HepG2 (cell line): Measurements from ENCODE around the gene CCT4. TPM values are rescaled to one million over a fixed set of nuclear protein-coding genes. Genes with fewer than 3 reads are reported as not detected.
A peak's percentile ranks its signal among the peaks of the same experiment; 100 is the strongest.

Experiments used
- ATF1 ChIP-seq: IDR thresholded peaks from 2 replicates; pipeline ENCODE4 v1.6.1; 2016; ENCODE audit warnings: mild to moderate bottlenecking, control low read depth
- CCDC6 ChIP-seq: sonication (generic); formaldehyde crosslinking; IDR thresholded peaks from 2 replicates; pipeline ENCODE4 v1.8.1; 2022; ENCODE audit warnings: mild to moderate bottlenecking, missing genetic modification reagents, moderate library complexity
- CEBPG ChIP-seq: IDR thresholded peaks from 2 replicates; pipeline ENCODE4 v1.6.1; 2016
- CHD4 ChIP-seq: fragments of 200-600 bp; sonication (generic); IDR thresholded peaks from 2 replicates; pipeline ENCODE4 v1.7.0; 2017; ENCODE audit warnings: mild to moderate bottlenecking, low read length, borderline replicate concordance
- EED ChIP-seq: sonication (generic); formaldehyde crosslinking; IDR thresholded peaks from 2 replicates; pipeline ENCODE4 v1.5.0; 2020; ENCODE audit warnings: mild to moderate bottlenecking, missing genetic modification reagents
- FIP1L1 ChIP-seq: fragments of 200-400 bp; formaldehyde crosslinking; IDR thresholded peaks from 2 replicates; pipeline ENCODE4 v1.6.1; 2018; ENCODE audit warnings: low read depth, mild to moderate bottlenecking, low read length, moderate library complexity, borderline replicate concordance; ENCODE audit not compliant: insufficient read depth
- FOXC1 ChIP-seq: sonication (generic); formaldehyde crosslinking; IDR thresholded peaks from 2 replicates; pipeline ENCODE4 v1.8.0; 2022; ENCODE audit warnings: mild to moderate bottlenecking, missing genetic modification reagents, borderline replicate concordance
- GMEB1 ChIP-seq: sonication (generic); formaldehyde crosslinking; IDR thresholded peaks from 2 replicates; pipeline ENCODE4 v1.5.1; 2020; ENCODE audit warnings: missing genetic modification reagents, mild to moderate bottlenecking, borderline replicate concordance
- HMGXB4 ChIP-seq, 2 experiments: sonication (generic) in 1 of 2; formaldehyde crosslinking in 1 of 2; IDR thresholded peaks; 2 replicates each; pipeline versions ENCODE4 v1.4.0 to v1.6.1; 2018 to 2020; ENCODE audit warnings: missing genetic modification reagents in 2 of 2, borderline replicate concordance in 1 of 2, low read depth in 1 of 2, mild to moderate bottlenecking in 1 of 2, missing biosample characterization in 1 of 2
- KMT2B ChIP-seq: IDR thresholded peaks from 2 replicates; pipeline ENCODE4 v1.6.1; 2016; ENCODE audit warnings: missing genetic modification reagents, missing compliant biosample characterization
- MAFG ChIP-seq: sonication (generic); formaldehyde crosslinking; IDR thresholded peaks from 2 replicates; pipeline ENCODE4 v1.5.1; 2020; ENCODE audit warnings: mild to moderate bottlenecking, missing genetic modification reagents
- MYNN ChIP-seq: sonication (generic); formaldehyde crosslinking; IDR thresholded peaks from 2 replicates; pipeline ENCODE4 v1.4.0; 2020; ENCODE audit warnings: mild to moderate bottlenecking, low read depth, missing genetic modification reagents
- PHF5A ChIP-seq: IDR thresholded peaks from one replicate; pipeline ENCODE4 v1.6.1; 2018; ENCODE audit warnings: low read depth, missing genetic modification reagents; ENCODE audit not compliant: unreplicated experiment
- RAD21 ChIP-seq: fragments of 450-650 bp; formaldehyde crosslinking; IDR thresholded peaks from 2 replicates; pipeline ENCODE4 v1.5.0; 2020; ENCODE audit warnings: mild to moderate bottlenecking
- ZNF232 ChIP-seq: sonication (generic); formaldehyde crosslinking; IDR thresholded peaks from 2 replicates; pipeline ENCODE4 v1.4.0; 2020; ENCODE audit warnings: missing genetic modification reagents, borderline replicate concordance
- ZNF569 ChIP-seq: sonication (generic); formaldehyde crosslinking; IDR thresholded peaks from 2 replicates; pipeline ENCODE4 v1.5.0; 2020; ENCODE audit warnings: mild to moderate bottlenecking, missing genetic modification reagents, moderate library complexity, borderline replicate concordance
- ZNF577 ChIP-seq: sonication (generic); formaldehyde crosslinking; IDR thresholded peaks from 2 replicates; pipeline ENCODE4 v1.4.0; 2020; ENCODE audit warnings: mild to moderate bottlenecking, low read depth, missing genetic modification reagents, borderline replicate concordance
- ZNF674 ChIP-seq: sonication (generic); formaldehyde crosslinking; IDR thresholded peaks from 2 replicates; pipeline ENCODE4 v1.5.0; 2020; ENCODE audit warnings: low read depth, mild to moderate bottlenecking, missing genetic modification reagents
- ZNF790 ChIP-seq: sonication (generic); formaldehyde crosslinking; IDR thresholded peaks from 2 replicates; pipeline ENCODE4 v1.8.0; 2022; ENCODE audit warnings: missing genetic modification reagents, mild to moderate bottlenecking, borderline replicate concordance
- ZNF839 ChIP-seq: sonication (generic); formaldehyde crosslinking; IDR thresholded peaks from 2 replicates; pipeline ENCODE4 v1.4.0; 2020; ENCODE audit warnings: missing genetic modification reagents, mild to moderate bottlenecking, borderline replicate concordance
- ZSCAN9 ChIP-seq: IDR thresholded peaks from 2 replicates; pipeline ENCODE4 v1.6.1; 2016; ENCODE audit warnings: borderline replicate concordance
- polyA plus RNA-seq, 8 experiments: library from polyadenylated mRNA; depleted of rRNA in 3 of 8; stranded (reverse) in 7 of 8; unstranded in 1 of 8; fragments of >200 nt; fragmentation: Illumina TruSeq in 4 of 8; extraction: Trizol in 4 of 8; gene quantifications; 2 replicates each; pipeline versions ENCODE4 v1.2.1 to v1.2.3, GENCODE V29; 2011 to 2016; ENCODE audit warnings: low read depth in 4 of 8, missing spikeins in 1 of 8, mixed read lengths in 1 of 8; ENCODE audit not compliant: insufficient read depth in 1 of 8
- total RNA-seq, 5 experiments: library from RNA; depleted of rRNA; stranded (reverse); fragments of >200 nt; fragmentation: Illumina TruSeq; extraction: Trizol; gene quantifications; 2 replicates each; pipeline ENCODE4 v1.2.3, GENCODE V29; 2016; ENCODE audit warnings: low read depth in 1 of 5
- TF ChIP-seq, protein P1 (sequence below): sonication (generic); formaldehyde crosslinking; IDR thresholded peaks from 2 replicates; pipeline ENCODE4 v1.4.0; 2020; ENCODE audit warnings: mild to moderate bottlenecking, missing genetic modification reagents

Gene CCT4
- total and polyA plus RNA-seq, 2 of the 13 experiments (the other 11 are each of a cell fraction or from before 2014, with no cell fraction given), result 138 to 340 TPM

DNA sequence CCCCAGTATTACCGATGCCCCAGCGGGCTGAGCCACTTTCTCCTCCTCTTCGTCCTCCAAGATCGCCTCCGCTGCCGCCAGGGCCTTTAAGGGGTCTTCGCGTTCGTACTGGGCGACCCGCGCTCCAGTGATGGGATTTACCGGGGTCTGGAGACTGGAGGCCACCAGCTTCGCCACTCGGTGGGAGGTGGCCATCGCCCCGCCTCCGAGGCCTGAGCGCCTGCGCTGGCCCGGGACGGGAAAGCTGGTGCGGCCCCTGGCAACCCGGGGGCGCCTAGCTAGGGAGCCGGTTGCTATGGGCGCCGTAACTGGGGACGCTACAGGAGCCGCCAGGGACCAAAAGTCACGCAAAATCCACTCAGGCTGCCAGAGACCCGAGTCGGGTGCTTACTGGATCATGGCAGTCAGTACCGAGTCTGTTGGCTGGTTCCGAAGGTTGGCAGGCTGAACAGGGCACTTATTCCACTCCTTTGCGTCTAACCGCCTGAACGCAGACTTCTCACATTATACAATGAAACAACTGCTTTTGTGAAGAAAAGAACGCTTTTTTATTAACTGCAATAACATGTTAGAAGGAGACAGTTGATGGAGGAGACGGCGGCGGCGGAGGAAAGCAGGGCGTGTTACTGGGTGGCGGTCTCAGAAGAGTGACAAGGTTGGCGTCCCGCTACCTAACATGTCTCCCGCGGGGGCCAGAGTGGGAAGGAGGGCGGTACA lies 34.5 kb downstream of the CCT4 start, which contains the start of gene FAM161A (continued):
- peak; percentile 11; the same call in 1 of the 2 replicates for TF ChIP-seq CHD4
- no peak for TF ChIP-seq FIP1L1
- TF ChIP-seq ZNF569 (CRISPR knock-in tag), result peak; percentile 98; the same call in 1 of the 2 replicates
- peak; percentile 82 for TF ChIP-seq MYNN (CRISPR knock-in tag)
- TF ChIP-seq ZNF674 (CRISPR knock-in tag), result peak; percentile 12; the same call in 1 of the 2 replicates
- TF ChIP-seq ZSCAN9 (CRISPR knock-in tag), result 0 out of 2 replicates have a peak, but pooled peaks have one; percentile 18
- peak in 1 of 2 experiments; percentile 79; a peak in 3 of 4 replicates for TF ChIP-seq HMGXB4 (CRISPR knock-in tag; IDR thresholded peaks at IDR 0.05; ENCODE audit: borderline replicate concordance in 1 of 2, low read depth in 1 of 2)
- no peak for TF ChIP-seq CCDC6
- peak; percentile 27 for TF ChIP-seq PHF5A
- TF ChIP-seq GMEB1 (CRISPR knock-in tag), result peak; percentile 61; the same call in 1 of the 2 replicates
- TF ChIP-seq FOXC1 (CRISPR knock-in tag), result peak; percentile 85
- TF ChIP-seq ZNF839 (CRISPR knock-in tag), result no peak; the same call in 1 of the 2 replicates
- TF ChIP-seq ATF1 (CRISPR knock-in tag), result peak; percentile 36
- peak; percentile 95; the same call in 1 of the 2 replicates for TF ChIP-seq ZNF790 (CRISPR knock-in tag)
- TF ChIP-seq, protein P1, sequence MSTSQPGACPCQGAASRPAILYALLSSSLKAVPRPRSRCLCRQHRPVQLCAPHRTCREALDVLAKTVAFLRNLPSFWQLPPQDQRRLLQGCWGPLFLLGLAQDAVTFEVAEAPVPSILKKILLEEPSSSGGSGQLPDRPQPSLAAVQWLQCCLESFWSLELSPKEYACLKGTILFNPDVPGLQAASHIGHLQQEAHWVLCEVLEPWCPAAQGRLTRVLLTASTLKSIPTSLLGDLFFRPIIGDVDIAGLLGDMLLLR (CRISPR knock-in tag), result 0 out of 2 replicates have a peak, but pooled peaks have one; percentile 31
- TF ChIP-seq ZNF577 (CRISPR knock-in tag), result no peak
- peak; percentile 45; the same call in 1 of the 2 replicates for TF ChIP-seq ZNF232 (CRISPR knock-in tag)
- TF ChIP-seq EED, result 0 out of 2 replicates have a peak, but pooled peaks have one; percentile 75
- TF ChIP-seq CEBPG (CRISPR knock-in tag), result no peak
- TF ChIP-seq RAD21 (CRISPR knock-in tag), result no peak
- TF ChIP-seq MAFG, result no peak
- TF ChIP-seq KMT2B (CRISPR knock-in tag), result peak; percentile 72
